Measurements from ENCODE around the gene CAPN3.

The CAPN3 gene

GRCh38 chr15:42358141-42358540, 1.2 kb upstream of the CAPN3 start:
- no peak for DNase-seq

- DNase-seq = no peak
These were observed 684 bp downstream of the CAPN3 start for GRCh38 chr15:42359985-42360384.

DNA sequence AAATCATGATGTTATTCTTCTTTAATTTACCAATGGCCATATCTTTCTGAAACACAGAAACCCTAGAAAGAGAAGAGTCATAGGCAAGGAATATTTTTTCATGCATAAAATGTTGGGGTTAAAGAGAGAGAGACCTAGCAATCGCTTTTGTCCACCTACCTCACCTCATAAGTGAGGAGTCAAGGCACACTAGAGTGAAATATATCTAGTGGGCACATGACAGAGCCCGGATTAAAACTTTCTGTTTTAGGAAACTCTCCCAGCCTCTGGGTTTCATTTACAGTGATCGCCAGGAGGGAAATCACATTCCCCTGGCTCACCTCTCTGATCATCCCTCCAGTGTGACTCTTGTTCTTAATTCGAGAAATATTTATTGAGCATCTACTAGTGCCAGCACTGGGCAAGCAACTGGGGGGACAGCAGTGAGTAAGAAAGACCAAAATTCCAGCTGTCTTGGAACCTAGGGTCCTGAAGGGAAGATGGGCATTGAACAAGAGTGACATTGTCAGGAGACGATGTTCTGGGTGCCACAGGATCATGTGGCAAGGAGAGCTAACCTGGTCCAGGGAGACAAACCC, 1.3 kb downstream of the CAPN3 start:
- no peak for DNase-seq

DNA sequence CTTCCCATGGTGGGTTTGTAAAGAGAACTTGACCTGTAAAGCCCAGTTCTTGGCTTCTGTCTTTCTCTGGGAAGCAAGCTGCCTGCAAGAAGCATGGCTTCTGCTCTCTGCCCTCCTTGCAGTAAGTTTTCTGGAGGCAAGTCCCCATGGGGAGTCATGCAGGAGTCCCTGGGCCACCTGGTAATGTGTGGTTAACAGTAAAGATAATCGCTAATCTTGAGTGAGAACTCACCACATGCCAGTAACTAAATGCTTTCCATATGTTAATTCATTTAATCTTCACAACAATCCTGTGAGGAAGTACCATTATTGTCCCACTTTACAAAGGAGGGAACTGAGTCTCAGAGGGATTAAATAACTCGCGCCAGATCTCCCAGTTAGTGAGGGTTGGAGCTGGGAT, 4.2 kb downstream of the CAPN3 start:
- no peak for DNase-seq

GRCh38 chr15:42363942-42364341, 4.6 kb downstream of the CAPN3 start:
- no peak for DNase-seq

DNA sequence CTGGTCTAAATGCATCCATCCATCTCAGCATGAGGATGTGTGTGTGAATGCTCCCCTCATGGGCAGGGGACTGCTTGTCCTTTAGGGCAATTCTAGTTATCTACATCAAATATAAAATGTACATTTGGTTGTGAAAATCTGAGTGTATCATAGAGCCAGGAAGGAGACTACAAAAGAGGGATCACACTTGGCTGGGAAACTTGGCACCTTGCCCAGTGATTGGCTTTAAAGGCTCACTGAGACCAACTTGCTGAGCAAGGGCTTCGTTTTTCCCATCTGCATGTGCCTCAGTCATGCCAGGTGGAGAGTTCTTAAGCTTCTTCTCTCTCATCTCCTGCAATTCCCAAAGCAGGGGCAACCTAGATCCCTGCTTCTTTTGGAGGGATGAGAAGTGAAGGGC, 5.2 kb downstream of the CAPN3 start:
- no peak for DNase-seq

- DNase-seq = no peak
These were observed 6.7 kb downstream of the CAPN3 start for GRCh38 chr15:42365921-42366550.

DNA sequence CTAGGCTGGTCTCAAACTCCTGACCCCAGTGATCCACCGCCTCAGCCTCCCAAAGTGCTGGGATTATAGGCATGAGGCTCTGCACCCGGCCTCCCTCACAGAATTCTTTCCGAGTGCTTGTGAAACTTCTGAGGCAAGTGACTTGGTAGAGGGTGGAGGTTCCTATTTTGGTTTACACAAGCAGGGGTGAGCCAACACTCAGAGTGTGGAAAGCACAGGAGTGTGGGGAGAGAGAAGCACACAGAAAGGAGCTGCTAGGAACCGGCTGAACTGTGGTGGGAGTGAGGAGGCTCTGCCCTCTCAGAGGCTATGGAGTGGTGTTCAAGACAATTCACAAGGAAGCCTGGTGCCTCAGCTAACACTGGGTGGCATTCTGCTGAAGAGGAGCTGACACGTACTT, 7.7 kb downstream of the CAPN3 start:
- no peak for DNase-seq

GRCh38 chr15:42368096-42368495, 8.8 kb downstream of the CAPN3 start:
- no peak for DNase-seq

- peak in 1 of 5 donors; percentile 8 for DNase-seq
These were observed 11.8 kb downstream of the CAPN3 start for GRCh38 chr15:42371096-42371495.

DNA sequence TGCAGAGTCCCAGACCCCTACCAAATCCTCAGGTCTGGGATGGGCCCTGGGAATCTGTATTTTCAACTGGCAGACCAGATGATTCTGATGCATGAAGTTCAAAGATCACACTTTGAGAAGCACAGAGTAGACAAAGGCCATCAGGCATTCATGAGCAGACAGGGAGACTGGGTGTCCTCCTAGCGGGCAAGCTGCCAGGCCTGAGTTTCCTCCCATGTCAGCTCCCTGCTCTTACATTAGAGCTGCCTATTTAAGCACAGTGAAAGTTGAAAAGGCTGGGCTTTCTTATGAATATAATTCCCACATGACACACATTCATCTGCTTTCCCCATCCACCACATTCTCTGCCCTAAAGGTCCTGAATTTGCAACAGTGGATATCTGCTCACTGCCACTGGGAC, 14.0 kb downstream of the CAPN3 start:
- no peak for DNase-seq

DNA sequence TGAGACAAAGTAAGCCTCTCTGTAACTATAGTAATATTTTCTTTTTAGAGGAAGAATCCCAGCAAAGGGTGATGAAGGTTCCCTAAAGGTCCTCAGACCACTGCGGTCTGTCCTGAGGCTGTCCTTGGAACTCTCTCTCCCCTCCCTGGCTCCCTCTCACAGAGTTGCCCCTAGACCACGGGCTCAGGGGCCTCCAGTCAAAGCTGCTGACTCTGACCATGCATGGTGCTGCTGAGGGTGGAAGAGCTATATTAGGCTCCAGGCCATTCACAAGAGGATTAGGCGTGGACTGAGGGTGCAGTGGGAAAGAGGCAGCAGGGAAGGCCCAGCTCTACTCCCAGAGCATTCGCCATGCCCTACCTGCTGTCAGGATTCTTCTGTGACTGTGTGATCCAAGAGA, 14.6 kb downstream of the CAPN3 start:
- no peak for DNase-seq

DNA sequence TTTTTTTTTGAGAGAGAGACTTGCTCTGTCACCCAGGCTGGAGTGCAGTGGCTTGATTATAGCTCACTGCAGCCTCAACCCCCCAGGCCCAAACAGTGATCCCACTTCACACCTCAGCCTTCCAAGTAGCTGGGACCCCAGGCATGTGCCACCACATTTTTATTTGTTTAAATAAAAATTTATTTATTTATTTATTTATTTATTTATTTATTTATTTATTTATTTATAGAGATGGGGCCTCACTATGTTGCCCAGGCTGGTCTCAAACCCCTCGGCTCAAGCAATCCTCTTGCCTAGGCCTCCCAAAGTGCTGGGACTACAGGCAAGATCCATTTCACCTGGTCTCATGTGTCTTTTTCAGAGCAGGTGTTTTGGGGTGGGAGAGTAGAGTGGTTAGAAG, 15.5 kb downstream of the CAPN3 start:
- no peak for DNase-seq

- no peak for DNase-seq
These were observed 16.0 kb downstream of the CAPN3 start for GRCh38 chr15:42375252-42375651.

- DNase-seq = no peak
These were observed 16.6 kb downstream of the CAPN3 start for GRCh38 chr15:42375941-42376340.

- DNase-seq = no peak
These were observed 18.7 kb downstream of the CAPN3 start for GRCh38 chr15:42378011-42378410.

DNA sequence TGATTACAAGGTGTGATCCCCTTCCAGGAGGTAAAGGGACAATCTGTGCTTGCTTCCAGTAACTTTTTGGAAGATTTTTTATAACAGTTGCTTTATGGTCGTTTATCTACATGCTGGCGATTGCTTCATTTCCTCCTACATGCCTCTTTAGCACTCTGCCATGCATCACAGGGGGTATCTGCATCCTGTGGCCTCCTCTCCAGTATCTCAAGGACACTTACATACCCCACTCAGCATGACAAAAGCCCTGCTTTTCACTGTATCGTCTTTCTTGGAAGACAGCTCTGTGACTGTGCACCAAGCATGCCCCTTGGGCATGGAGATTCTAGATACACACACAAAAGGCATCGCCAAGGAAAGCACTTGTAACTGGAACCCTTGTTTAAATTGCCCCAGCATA, 25.3 kb downstream of the CAPN3 start:
- no peak for DNase-seq

DNA sequence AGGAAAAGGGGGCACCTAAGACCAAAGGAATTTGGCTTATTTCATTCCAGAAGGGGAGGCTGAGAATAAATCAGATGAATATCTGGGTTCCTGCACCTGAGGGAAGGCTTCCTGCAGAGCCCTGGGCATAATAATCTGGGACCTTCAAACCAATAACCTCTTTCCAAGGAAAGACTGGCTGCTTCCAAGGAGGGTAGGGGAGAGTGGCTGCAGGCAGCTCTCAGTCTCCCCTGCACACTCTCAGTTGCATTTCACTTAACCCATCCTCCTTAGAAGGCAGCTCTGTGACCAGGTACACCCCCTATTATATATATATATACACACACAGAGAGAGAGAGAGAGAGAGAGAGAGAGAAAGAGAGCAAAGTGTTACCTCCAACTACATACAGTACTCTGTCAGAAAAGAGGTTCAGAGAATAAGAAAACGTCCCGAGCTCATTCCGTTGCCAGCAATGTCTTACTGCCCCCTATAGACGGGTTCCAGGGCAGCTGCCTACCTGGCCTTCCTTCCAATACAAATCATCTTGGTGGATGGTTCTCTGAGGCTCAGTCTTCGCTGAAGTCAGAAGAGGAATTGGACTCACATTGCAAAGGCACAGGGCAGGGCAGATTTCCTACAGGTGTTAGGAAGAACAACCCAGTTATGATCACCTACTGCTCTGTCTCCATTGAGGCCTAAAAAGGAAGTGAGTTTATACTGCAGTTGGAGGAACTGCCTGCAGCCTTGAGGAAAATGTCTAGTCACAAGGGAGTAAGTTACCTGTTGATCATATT, 26.1 kb downstream of the CAPN3 start:
- DNase-seq = peak in 1 of 5 donors; percentile 41

GRCh38 chr15:42385980-42386700, 26.8 kb downstream of the CAPN3 start:
- no peak for DNase-seq

DNA sequence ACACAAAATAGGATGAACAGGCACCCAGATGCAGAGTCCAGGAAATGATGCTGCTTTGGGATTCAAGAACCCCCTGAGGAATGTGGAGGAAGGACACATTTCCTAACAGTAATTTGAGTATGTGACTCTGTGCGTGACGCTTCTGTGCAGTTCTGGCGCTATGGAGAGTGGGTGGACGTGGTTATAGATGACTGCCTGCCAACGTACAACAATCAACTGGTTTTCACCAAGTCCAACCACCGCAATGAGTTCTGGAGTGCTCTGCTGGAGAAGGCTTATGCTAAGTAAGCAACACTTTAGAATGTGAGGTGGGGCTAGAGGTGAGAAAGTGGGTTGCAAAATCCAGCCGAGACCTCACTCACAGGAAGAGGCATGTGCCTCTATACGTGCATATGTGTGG, 28.3 kb downstream of the CAPN3 start:
- DNase-seq = no peak

DNA sequence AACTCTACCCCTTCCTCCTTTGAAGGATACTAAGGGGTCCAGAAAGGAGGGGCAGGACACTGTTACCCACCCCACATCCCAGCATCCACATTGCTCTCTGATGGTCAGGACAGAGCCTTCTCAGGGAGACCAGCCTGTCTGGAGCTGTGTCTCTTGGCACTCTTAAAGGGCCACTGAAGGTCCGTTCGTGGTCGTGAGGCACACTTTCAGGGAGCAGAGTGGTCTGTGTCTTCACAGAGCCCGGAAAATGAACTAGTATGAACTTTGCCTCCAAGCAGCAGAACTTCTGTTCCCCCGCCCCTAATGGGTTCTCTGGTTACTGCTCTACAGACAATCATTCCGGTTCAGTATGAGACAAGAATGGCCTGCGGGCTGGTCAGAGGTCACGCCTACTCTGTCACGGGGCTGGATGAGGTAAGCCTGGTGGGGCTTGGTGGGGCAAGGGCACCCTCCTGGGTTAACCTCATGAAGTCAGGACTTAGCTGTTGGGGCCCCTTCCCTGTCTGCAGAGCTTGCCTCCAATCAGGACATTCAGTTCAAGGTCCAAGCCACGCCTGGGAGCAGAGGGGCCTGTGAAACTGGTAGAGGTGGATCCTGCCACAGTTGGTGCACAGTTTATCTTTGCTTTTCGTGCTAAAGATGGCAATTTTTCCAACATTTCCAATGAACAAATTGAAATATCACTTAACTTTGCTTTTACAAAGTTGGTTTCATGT, 33.2 kb downstream of the CAPN3 start:
- DNase-seq = no peak

DNA sequence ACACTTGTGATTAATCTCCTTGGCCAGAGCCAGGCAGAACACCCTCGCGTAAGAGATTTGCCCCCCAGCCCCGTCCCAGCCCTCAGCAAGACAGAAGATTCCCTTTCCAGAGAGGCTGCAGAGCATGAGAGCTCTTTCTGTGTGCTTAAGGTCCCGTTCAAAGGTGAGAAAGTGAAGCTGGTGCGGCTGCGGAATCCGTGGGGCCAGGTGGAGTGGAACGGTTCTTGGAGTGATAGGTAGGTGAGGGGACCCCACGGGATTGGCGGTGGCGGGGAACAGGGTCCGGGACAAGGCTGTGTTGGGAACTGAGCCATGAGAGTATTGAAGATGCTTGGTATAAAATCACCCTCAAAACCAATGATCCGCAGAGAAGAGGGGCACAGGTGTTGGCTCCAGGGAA, 34.8 kb downstream of the CAPN3 start:
- DNase-seq = no peak

DNA sequence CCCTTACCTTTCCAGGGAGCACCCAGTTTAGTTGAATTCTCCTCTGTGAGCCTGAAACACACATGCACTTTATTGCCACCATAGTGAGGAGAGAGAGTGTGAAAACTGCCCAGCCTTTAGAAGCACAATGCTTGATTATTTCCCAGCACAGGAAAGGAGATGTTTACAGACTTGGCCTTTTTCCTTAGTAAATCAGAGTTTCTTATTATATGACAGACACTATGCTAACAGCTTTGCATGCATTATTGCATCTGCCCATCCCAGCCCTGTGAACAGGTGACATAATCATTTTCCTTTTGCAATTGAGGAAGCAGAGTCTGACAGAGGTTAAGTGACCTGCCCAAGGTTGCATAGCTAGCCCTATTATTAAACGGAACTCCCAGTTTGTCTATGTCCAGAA, 36.5 kb downstream of the CAPN3 start:
- DNase-seq = no peak
